SK-N-SH (cell line): ENCODE results near the gene CADM2. TPM values are rescaled to one million over a fixed set of nuclear protein-coding genes. Genes with fewer than 3 reads are reported as not detected.

ENCODE experiments used
- CTCF ChIA-PET: fragments of 300-600, 350-600 bp; formaldehyde crosslinking; extraction: SDS; loops from one replicate; lab custom pipeline; 2021; lab: Yijun Ruan, JAX
- POLR2A ChIA-PET: fragments of 350-600 bp; sonication (Branson Sonifier 250); formaldehyde crosslinking; extraction: SDS; loops from one replicate; lab custom pipeline; 2020; ENCODE audit warnings: antibody characterized with exemption, inconsistent platforms; lab: Yijun Ruan, JAX
- DNase-seq: peaks from one replicate; pipeline ENCODE4 v3.0.0; 2012
- H2AFZ ChIP-seq: fragments of 200-600 bp; sonication (generic); 2 replicates; pipeline ENCODE4 v1.8.1; 2016; ENCODE audit warnings: antibody characterized with exemption, mild to moderate bottlenecking, low read depth
- H3F3A ChIP-seq: fragments of 200-600 bp; sonication (generic); replicated peaks from 2 replicates; pipeline ENCODE3; 2016; ENCODE audit warnings: antibody characterized with exemption, mild to moderate bottlenecking; ENCODE audit not compliant: insufficient read depth
- H3K27ac ChIP-seq, 2 experiments: fragments of 200-500 bp in 1 of 2; fragments of 200-600 bp in 1 of 2; sonication (Bioruptor generic) in 1 of 2; sonication (generic), shearing (Covaris generic) in 1 of 2; 2 replicates each; pipeline versions ENCODE4 v1.5.1 to v1.6.1; 2014 to 2016; ENCODE audit warnings: low read depth in 2 of 2, inconsistent platforms in 1 of 2, low read length in 1 of 2, mild to moderate bottlenecking in 1 of 2, mixed read lengths in 1 of 2
- H3K27me3 ChIP-seq: fragments of 200-600 bp; sonication (generic), shearing (Covaris generic); 2 replicates; pipeline ENCODE4 v1.6.1; 2016; ENCODE audit warnings: mixed run types; ENCODE audit not compliant: insufficient read depth
- H3K36me3 ChIP-seq, 2 experiments: fragments of 200-500 bp in 1 of 2; fragments of 200-600 bp in 1 of 2; sonication (Bioruptor generic) in 1 of 2; sonication (generic) in 1 of 2; replicated peaks in 1 of 2; 2 replicates each; pipeline versions ENCODE3 to v1.5.1; 2014 to 2016; ENCODE audit warnings: low read length in 1 of 2, mild to moderate bottlenecking in 1 of 2; ENCODE audit not compliant: insufficient read depth in 2 of 2, control insufficient read depth in 1 of 2
- H3K4me1 ChIP-seq, 2 experiments: fragments of 200-500 bp in 1 of 2; fragments of 200-600 bp in 1 of 2; sonication (Bioruptor generic) in 1 of 2; sonication (generic), shearing (Covaris generic) in 1 of 2; 2 replicates each; pipeline versions ENCODE4 v1.5.1 to v1.6.1; 2014 to 2016; ENCODE audit warnings: low read depth in 1 of 2, low read length in 1 of 2, mixed run types in 1 of 2; ENCODE audit not compliant: insufficient read depth in 2 of 2, control insufficient read depth in 1 of 2
- H3K4me2 ChIP-seq: fragments of 200-600 bp; sonication (generic), shearing (Covaris generic); 2 replicates; pipeline ENCODE4 v1.6.1; 2017; ENCODE audit warnings: mixed run types
- H3K4me3 ChIP-seq, 2 experiments: fragments of 200-500 bp in 1 of 2; fragments of 200-600 bp in 1 of 2; sonication (Bioruptor generic) in 1 of 2; sonication (generic), shearing (Covaris generic) in 1 of 2; 2 replicates each; pipeline versions ENCODE4 v1.5.1 to v1.8.1; 2014 to 2016; ENCODE audit warnings: low read depth in 2 of 2, inconsistent platforms in 1 of 2, low read length in 1 of 2, mild to moderate bottlenecking in 1 of 2, mixed read lengths in 1 of 2, moderate library complexity in 1 of 2
- H3K79me2 ChIP-seq: fragments of 200-600 bp; sonication (generic); 2 replicates; pipeline ENCODE4 v1.8.1; 2017; ENCODE audit warnings: mild to moderate bottlenecking; ENCODE audit not compliant: insufficient read depth
- H3K9ac ChIP-seq: fragments of 200-600 bp; sonication (generic); 2 replicates; pipeline ENCODE4 v1.6.1; 2017; ENCODE audit warnings: mixed run types
- H3K9me2 ChIP-seq: fragments of 200-600 bp; sonication (generic); 2 replicates; pipeline ENCODE4 v1.6.1; 2017; ENCODE audit warnings: mixed run types
- H3K9me3 ChIP-seq: fragments of 200-600 bp; sonication (generic); 2 replicates; pipeline ENCODE4 v1.6.1; 2017; ENCODE audit warnings: mixed run types, mild to moderate bottlenecking, moderate library complexity
- H4K20me1 ChIP-seq: fragments of 200-600 bp; sonication (generic); 2 replicates; pipeline ENCODE4 v1.6.1; 2017; ENCODE audit warnings: mild to moderate bottlenecking, mixed run types; ENCODE audit not compliant: insufficient read depth
- EZH2phosphoT487 ChIP-seq: fragments of 200-600 bp; sonication (generic); IDR thresholded peaks from 2 replicates; pipeline ENCODE4 v1.6.1; 2017; ENCODE audit warnings: low read depth, mixed run types, mild to moderate bottlenecking, antibody characterized with exemption, moderate library complexity, borderline replicate concordance
- FOXM1 ChIP-seq: IDR thresholded peaks from 2 replicates; pipeline ENCODE4 v1.4.0; 2012; ENCODE audit warnings: low read depth, mild to moderate bottlenecking
- GATA2 ChIP-seq: sonication (generic); formaldehyde crosslinking; IDR thresholded peaks from 2 replicates; pipeline ENCODE4 v1.5.0; 2020; ENCODE audit warnings: mild to moderate bottlenecking, missing genetic modification reagents
- MEF2A ChIP-seq: IDR thresholded peaks from 2 replicates; pipeline ENCODE4 v1.4.0; 2012; ENCODE audit warnings: low read depth, borderline replicate concordance
- POLR2AphosphoS5 ChIP-seq: IDR thresholded peaks from 2 replicates; pipeline ENCODE4 v1.6.1; 2012; ENCODE audit warnings: low read depth, low read length
- SIN3A ChIP-seq: IDR thresholded peaks from 2 replicates; pipeline ENCODE4 v1.6.1; 2012; ENCODE audit warnings: low read depth, mild to moderate bottlenecking, low read length, moderate library complexity, borderline replicate concordance
- TAF1 ChIP-seq: IDR thresholded peaks from 2 replicates; pipeline ENCODE4 v1.6.1; 2012; ENCODE audit warnings: low read depth, mild to moderate bottlenecking, low read length, moderate library complexity, borderline replicate concordance
- WGBS: methylation state at CpG from one replicate; pipeline ENCODE4 v1.1.6; 2017; ENCODE audit warnings: low lambda C conversion rate; 5-methylcytosine and 5-hydroxymethylcytosine counted together
- polyA plus RNA-seq, 3 experiments: library from polyadenylated mRNA; depleted of rRNA; stranded (reverse); fragments of >200 nt; gene quantifications; 2 replicates each; pipeline ENCODE4 v1.2.3, GENCODE V29; 2012
- TF ChIP-seq, protein P1 (sequence below): IDR thresholded peaks from 2 replicates; pipeline ENCODE4 v1.4.0; 2012; ENCODE audit warnings: low read depth, borderline replicate concordance
- TF ChIP-seq, protein P2 (sequence below): IDR thresholded peaks from 2 replicates; pipeline ENCODE4; 2012
- TF ChIP-seq, protein P3 (sequence below): fragments of 150-350 bp; IDR thresholded peaks from 2 replicates; pipeline ENCODE4 v1.6.1; 2016; ENCODE audit warnings: mild to moderate bottlenecking, low read depth, low read length

CADM2 gene
- polyA plus RNA-seq, 1 of the 3 experiments (the other 2 are of a cell fraction): 0.46 TPM

DNA sequence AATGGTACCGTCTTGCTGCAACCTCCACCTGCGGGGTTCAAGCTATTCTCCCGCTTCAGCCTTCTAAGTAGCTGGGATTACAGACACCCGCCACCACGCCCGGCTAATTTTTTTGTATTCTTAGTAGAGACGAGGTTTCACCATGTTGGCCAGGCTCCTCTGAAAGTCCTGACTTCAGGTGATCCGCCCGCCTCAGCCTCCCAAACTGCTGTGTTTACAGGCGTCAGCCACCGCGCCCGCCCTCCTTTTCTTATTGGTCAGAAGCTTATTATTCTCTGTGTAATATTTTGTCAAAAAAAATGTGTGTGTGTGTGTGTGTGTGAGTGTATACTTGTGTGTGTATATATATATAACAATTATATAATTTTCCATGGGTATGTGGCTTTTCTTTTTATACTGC is 425.6 kb downstream of the CADM2 start (continued):
- TF ChIP-seq, protein P1, sequence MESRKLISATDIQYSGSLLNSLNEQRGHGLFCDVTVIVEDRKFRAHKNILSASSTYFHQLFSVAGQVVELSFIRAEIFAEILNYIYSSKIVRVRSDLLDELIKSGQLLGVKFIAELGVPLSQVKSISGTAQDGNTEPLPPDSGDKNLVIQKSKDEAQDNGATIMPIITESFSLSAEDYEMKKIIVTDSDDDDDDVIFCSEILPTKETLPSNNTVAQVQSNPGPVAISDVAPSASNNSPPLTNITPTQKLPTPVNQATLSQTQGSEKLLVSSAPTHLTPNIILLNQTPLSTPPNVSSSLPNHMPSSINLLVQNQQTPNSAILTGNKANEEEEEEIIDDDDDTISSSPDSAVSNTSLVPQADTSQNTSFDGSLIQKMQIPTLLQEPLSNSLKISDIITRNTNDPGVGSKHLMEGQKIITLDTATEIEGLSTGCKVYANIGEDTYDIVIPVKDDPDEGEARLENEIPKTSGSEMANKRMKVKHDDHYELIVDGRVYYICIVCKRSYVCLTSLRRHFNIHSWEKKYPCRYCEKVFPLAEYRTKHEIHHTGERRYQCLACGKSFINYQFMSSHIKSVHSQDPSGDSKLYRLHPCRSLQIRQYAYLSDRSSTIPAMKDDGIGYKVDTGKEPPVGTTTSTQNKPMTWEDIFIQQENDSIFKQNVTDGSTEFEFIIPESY: no peak
- TF ChIP-seq POLR2AphosphoS5: no peak
- no peak for TF ChIP-seq EZH2phosphoT487
- TF ChIP-seq FOXM1: no peak
- TF ChIP-seq SIN3A: no peak

DNA sequence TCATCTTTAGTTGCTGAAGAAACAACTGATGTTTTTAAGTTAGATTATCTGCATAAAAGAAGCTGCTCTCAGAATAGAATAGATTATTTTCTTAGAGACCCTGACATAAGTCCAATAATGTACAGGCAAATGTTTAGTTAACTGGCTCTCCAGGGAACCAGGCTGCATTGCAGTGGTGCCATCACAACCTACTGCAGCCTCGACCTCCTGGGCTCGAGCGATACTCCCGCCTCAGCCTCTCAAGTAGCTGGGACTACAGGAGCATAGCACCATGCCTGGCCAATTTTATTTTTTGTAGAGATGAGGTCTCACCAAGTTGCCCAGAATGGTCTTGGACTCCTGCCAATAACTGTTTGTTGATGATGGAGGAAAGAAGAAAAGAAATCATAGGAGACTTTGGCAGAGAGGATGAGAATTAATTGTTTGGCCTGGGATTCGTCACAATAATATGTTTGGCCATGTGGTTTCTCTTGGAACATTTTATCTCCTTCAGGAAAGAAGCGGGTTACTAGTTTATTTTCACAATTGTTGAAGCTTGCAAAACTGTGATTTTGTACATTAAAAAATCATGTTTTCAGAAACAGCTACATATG is 429.2 kb downstream of the CADM2 start:
- Histone ChIP-seq H4K20me1 (no peaks in the 10 kb centered on the region), H3K4me1 (no peaks in the 10 kb centered on the region; a peak in 1 of 4 replicates), H3K9ac (no peak overlapping the region), H3K9me2 (no peaks in the 10 kb centered on the region), H3K36me3 (no peaks in the 10 kb centered on the region), H3F3A (no peaks in the 10 kb centered on the region), H3K27me3 (no peaks in the 10 kb centered on the region), H3K79me2 (no peaks in the 10 kb centered on the region), H3K4me3 (no peak overlapping the region), H3K9me3 (no peaks in the 10 kb centered on the region), H2AFZ (no peak overlapping the region), H3K27ac (no peak overlapping the region), H3K4me2 (no peak overlapping the region)
- no peak for DNase-seq
- ChIA-PET POLR2A (no interaction called here), CTCF (no interaction called here)
- WGBS: 37% methylated on average over 6 of the region's 6 CpGs
- TF ChIP-seq, protein P2, sequence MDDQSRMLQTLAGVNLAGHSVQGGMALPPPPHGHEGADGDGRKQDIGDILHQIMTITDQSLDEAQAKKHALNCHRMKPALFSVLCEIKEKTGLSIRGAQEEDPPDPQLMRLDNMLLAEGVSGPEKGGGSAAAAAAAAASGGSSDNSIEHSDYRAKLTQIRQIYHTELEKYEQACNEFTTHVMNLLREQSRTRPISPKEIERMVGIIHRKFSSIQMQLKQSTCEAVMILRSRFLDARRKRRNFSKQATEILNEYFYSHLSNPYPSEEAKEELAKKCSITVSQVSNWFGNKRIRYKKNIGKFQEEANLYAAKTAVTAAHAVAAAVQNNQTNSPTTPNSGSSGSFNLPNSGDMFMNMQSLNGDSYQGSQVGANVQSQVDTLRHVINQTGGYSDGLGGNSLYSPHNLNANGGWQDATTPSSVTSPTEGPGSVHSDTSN: no peak
- TF ChIP-seq TAF1: no peak
- no peak for TF ChIP-seq MEF2A
- TF ChIP-seq, protein P1: no peak
- TF ChIP-seq GATA2 (CRISPR knock-in tag): no peak
- TF ChIP-seq, protein P3, sequence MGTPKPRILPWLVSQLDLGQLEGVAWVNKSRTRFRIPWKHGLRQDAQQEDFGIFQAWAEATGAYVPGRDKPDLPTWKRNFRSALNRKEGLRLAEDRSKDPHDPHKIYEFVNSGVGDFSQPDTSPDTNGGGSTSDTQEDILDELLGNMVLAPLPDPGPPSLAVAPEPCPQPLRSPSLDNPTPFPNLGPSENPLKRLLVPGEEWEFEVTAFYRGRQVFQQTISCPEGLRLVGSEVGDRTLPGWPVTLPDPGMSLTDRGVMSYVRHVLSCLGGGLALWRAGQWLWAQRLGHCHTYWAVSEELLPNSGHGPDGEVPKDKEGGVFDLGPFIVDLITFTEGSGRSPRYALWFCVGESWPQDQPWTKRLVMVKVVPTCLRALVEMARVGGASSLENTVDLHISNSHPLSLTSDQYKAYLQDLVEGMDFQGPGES: no peak
- TF ChIP-seq, all 33 proteins: peak for 0
